ENCODE measurements around the gene ZAR1L. TPM values are rescaled to one million over a fixed set of nuclear protein-coding genes. Genes with fewer than 3 reads are reported as not detected.
A peak's percentile ranks its signal among the peaks of the same experiment; 100 is the strongest.

ZAR1L gene
- total and polyA plus RNA-seq, 4 donors = not detected

DNA sequence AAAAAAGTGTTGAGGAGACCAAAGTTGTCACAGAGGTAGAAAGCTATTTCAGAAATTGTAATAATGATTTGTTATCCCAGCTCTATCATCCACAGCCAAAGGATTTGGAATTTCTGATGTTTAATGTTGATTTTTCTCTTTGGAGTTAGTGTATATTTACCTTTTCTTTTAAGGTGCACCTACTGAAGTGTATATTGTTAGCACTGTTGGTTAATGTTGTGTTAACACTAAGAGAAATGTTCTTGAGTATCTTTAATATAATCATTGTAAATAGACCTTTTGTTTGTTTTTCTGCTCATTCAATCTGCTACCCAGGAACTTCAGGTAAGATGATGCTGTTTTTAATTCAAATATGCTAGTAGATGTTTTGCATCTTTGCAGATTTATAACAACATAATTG lies 57.5 kb downstream of the ZAR1L start:
- TF ChIP-seq, protein P1, sequence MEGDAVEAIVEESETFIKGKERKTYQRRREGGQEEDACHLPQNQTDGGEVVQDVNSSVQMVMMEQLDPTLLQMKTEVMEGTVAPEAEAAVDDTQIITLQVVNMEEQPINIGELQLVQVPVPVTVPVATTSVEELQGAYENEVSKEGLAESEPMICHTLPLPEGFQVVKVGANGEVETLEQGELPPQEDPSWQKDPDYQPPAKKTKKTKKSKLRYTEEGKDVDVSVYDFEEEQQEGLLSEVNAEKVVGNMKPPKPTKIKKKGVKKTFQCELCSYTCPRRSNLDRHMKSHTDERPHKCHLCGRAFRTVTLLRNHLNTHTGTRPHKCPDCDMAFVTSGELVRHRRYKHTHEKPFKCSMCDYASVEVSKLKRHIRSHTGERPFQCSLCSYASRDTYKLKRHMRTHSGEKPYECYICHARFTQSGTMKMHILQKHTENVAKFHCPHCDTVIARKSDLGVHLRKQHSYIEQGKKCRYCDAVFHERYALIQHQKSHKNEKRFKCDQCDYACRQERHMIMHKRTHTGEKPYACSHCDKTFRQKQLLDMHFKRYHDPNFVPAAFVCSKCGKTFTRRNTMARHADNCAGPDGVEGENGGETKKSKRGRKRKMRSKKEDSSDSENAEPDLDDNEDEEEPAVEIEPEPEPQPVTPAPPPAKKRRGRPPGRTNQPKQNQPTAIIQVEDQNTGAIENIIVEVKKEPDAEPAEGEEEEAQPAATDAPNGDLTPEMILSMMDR (IDR thresholded peaks at IDR 0.05; ENCODE audit: low read depth, low read length, missing input control) = no peak
- TF ChIP-seq GABPA (IDR thresholded peaks at IDR 0.05 in 1 of 2, conservative IDR thresholded peaks at IDR 0.05 in 1 of 2) (no peak), NR2F2 (IDR thresholded peaks at IDR 0.05) (no peak), YY1 (IDR thresholded peaks at IDR 0.05) (no peak), FOXA1 (IDR thresholded peaks at IDR 0.05) (no peak), HNF4G (IDR thresholded peaks at IDR 0.05) (no peak), ZBTB33 (IDR thresholded peaks at IDR 0.05) (no peak), SP1 (IDR thresholded peaks at IDR 0.05) (no peak), EGR1 (IDR thresholded peaks at IDR 0.05; ENCODE audit: low read depth in 2 of 2) (no peak)
- TF ChIP-seq, protein P2, sequence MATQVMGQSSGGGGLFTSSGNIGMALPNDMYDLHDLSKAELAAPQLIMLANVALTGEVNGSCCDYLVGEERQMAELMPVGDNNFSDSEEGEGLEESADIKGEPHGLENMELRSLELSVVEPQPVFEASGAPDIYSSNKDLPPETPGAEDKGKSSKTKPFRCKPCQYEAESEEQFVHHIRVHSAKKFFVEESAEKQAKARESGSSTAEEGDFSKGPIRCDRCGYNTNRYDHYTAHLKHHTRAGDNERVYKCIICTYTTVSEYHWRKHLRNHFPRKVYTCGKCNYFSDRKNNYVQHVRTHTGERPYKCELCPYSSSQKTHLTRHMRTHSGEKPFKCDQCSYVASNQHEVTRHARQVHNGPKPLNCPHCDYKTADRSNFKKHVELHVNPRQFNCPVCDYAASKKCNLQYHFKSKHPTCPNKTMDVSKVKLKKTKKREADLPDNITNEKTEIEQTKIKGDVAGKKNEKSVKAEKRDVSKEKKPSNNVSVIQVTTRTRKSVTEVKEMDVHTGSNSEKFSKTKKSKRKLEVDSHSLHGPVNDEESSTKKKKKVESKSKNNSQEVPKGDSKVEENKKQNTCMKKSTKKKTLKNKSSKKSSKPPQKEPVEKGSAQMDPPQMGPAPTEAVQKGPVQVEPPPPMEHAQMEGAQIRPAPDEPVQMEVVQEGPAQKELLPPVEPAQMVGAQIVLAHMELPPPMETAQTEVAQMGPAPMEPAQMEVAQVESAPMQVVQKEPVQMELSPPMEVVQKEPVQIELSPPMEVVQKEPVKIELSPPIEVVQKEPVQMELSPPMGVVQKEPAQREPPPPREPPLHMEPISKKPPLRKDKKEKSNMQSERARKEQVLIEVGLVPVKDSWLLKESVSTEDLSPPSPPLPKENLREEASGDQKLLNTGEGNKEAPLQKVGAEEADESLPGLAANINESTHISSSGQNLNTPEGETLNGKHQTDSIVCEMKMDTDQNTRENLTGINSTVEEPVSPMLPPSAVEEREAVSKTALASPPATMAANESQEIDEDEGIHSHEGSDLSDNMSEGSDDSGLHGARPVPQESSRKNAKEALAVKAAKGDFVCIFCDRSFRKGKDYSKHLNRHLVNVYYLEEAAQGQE (IDR thresholded peaks at IDR 0.05) = no peak
- no peaks in the 10 kb centered on the region for H3K27me3 ChIP-seq (ENCODE audit: control insufficient read depth in 4 of 4, insufficient read depth in 4 of 4, low read length in 3 of 4)
- H3K4me1 ChIP-seq (ENCODE audit: control insufficient read depth in 4 of 4, insufficient read depth in 4 of 4, low read length in 3 of 4) = peaks cover 5 to 35% (median 11%) of the 10 kb centered on the region in 4 donors

DNA sequence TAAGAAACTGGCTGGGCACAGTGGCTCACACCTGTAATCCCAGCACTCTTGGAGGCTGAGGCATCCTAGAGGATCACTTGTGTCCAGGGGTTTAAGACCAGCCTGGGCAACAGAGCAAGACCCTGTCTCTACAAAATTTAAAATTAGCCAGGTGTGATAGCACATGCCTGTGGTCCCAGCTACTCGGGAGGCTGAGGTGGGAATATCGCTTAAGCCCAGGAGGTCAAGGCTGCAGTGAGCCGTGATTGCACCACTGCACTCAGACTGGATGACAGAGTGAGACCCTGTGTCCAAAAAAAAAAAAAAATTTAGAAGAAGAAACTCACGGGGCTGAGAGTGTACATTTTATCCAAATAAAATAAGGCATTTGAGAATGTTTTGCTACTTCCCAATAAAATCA lies 58.9 kb downstream of the ZAR1L start:
- no peak for DNase-seq (ENCODE audit: low spot score)
- Histone ChIP-seq H3K36me3 (ENCODE audit: control insufficient read depth in 4 of 4, insufficient read depth in 3 of 4, low read depth in 1 of 4, low read length in 3 of 4) (no peaks in the 10 kb centered on the region), H3K9ac (ENCODE audit: low read depth in 1 of 2, low read length in 2 of 2) (peak overlapping the region in 1 of 2 donors; percentile 96), H3K27me3 (ENCODE audit: control insufficient read depth in 4 of 4, insufficient read depth in 4 of 4, low read length in 3 of 4) (no peaks in the 10 kb centered on the region), H3K4me3 (ENCODE audit: low read depth in 1 of 3, low read length in 3 of 3) (peak overlapping the region in 1 of 3 donors; percentile 37), H3K27ac (ENCODE audit: low read depth in 1 of 2, low read length in 2 of 2) (peak overlapping the region; percentile 73 to 93), H3K9me3 (ENCODE audit: control insufficient read depth in 4 of 4, low read length in 3 of 4) (no peaks in the 10 kb centered on the region), H3K4me1 (ENCODE audit: control insufficient read depth in 4 of 4, insufficient read depth in 4 of 4, low read length in 3 of 4) (peaks cover 5 to 30% (median 9%) of the 10 kb centered on the region in 4 donors)
- peak in 1 of 2 donors; percentile 8 for TF ChIP-seq HNF4A (conservative IDR thresholded peaks at IDR 0.05)
- TF ChIP-seq TAF1 (conservative IDR thresholded peaks at IDR 0.05) = no peak
- TF ChIP-seq SP1 (IDR thresholded peaks at IDR 0.05) = no peak
- 34% methylated on average over 4 of the region's 4 CpGs for WGBS

More for the DNA sequence above, 57.5 kb downstream of the ZAR1L start:
- no peak for DNase-seq (ENCODE audit: low spot score)
- no peak overlapping the region for H3K9ac ChIP-seq (ENCODE audit: low read depth in 1 of 2, low read length in 2 of 2)
- H3K36me3 ChIP-seq (ENCODE audit: control insufficient read depth in 4 of 4, insufficient read depth in 3 of 4, low read depth in 1 of 4, low read length in 3 of 4) = peaks cover 0 to 10% (median 0%) of the 10 kb centered on the region in 4 donors
- H3K27ac ChIP-seq (ENCODE audit: low read depth in 1 of 2, low read length in 2 of 2) = no peak overlapping the region
- H3K9me3 ChIP-seq (ENCODE audit: control insufficient read depth in 4 of 4, low read length in 3 of 4) = no peaks in the 10 kb centered on the region
- H3K4me3 ChIP-seq (ENCODE audit: low read depth in 1 of 3, low read length in 3 of 3) = no peak overlapping the region
